ENCODE data around the gene PCGF5. TPM values are rescaled to one million over a fixed set of nuclear protein-coding genes. Genes with fewer than 3 reads are reported as not detected.

The PCGF5 gene
- total and polyA plus RNA-seq, 11 donors = 54.2 to 90.7 (median 85.6) TPM

DNA sequence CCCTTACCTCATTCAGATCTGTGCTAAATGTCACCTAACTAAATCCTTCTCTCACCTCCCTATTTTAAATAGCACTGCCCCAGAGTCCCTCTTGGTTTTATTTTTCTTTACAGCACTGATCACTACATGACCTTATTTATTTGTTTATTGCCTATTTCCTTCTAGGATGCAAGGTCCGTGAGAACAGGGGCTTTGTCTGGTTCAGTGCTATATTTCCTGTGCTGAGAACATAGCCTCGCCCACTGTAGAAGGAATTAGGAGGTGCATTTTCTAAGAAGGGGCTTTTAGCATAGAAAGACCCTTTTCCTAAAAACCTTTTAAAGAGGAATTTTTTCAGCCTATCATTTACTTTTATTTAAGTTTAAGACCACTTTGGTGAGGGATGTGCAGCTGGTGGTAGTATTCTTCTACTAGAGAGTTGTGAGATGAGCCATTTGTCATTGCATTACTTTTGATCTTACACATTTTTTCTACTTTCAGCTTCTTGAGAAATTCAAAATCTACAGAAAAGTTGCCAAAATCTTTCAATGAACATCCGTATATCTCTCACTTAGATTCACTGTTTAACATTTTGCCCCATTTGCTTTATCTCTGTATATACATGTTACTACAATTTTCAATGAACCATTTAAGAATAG, 13.5 kb upstream of the PCGF5 start:
- H3K27ac ChIP-seq = no peak overlapping the region
- peaks cover 0 to 59% (median 17%) of the 10 kb centered on the region in 12 donors for H3K4me1 ChIP-seq
- no peak for TF ChIP-seq POLR2A (IDR thresholded peaks at IDR 0.05)
- TF ChIP-seq, protein P1, sequence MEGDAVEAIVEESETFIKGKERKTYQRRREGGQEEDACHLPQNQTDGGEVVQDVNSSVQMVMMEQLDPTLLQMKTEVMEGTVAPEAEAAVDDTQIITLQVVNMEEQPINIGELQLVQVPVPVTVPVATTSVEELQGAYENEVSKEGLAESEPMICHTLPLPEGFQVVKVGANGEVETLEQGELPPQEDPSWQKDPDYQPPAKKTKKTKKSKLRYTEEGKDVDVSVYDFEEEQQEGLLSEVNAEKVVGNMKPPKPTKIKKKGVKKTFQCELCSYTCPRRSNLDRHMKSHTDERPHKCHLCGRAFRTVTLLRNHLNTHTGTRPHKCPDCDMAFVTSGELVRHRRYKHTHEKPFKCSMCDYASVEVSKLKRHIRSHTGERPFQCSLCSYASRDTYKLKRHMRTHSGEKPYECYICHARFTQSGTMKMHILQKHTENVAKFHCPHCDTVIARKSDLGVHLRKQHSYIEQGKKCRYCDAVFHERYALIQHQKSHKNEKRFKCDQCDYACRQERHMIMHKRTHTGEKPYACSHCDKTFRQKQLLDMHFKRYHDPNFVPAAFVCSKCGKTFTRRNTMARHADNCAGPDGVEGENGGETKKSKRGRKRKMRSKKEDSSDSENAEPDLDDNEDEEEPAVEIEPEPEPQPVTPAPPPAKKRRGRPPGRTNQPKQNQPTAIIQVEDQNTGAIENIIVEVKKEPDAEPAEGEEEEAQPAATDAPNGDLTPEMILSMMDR (IDR thresholded peaks at IDR 0.05) = no peak
- DNase-seq (no peak), ATAC-seq (peak in 1 of 4 donors; percentile 8)
- no peaks in the 10 kb centered on the region for H3K27me3 ChIP-seq
- 71 to 74% (median 74%) methylated on average over 3 of the region's 3 CpGs for WGBS, 4 donors
- no peaks in the 10 kb centered on the region for H3K9me3 ChIP-seq
- no peak overlapping the region for H3K4me3 ChIP-seq
- intact Hi-C loops (cut with DNase I) = no loop called here
- H3K36me3 ChIP-seq = no peaks in the 10 kb centered on the region

DNA sequence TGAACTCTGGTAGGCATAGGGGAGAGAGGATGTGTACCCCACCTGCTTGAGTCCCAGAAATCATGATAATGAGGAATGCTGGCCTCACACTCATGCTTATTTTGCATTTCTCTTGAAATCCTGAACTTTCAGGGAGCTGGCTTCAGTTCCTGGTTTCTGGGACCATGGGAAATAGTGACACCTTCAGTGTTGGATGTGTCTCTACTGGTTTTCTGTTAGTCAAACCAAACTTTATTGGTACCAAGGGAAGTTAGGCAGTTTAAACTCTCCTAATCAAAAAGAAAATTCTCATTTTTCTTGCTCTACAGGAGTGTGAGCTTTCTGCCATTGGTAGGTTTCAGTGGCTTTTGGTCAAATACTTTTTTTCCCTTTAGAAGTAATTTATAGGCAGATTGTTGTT, 11.8 kb upstream of the PCGF5 start:
- TF ChIP-seq, protein P1 (IDR thresholded peaks at IDR 0.05) = no peak
- no peak for TF ChIP-seq POLR2A (IDR thresholded peaks at IDR 0.05)
- H3K4me3 ChIP-seq = no peak overlapping the region
- no peaks in the 10 kb centered on the region for H3K36me3 ChIP-seq
- intact Hi-C loops (cut with DNase I) = no loop called here
- no peak for ATAC-seq
- H3K9me3 ChIP-seq = no peaks in the 10 kb centered on the region
- peaks cover 0 to 47% (median 12%) of the 10 kb centered on the region in 12 donors for H3K4me1 ChIP-seq
- no peak overlapping the region for H3K27ac ChIP-seq
- no peaks in the 10 kb centered on the region for H3K27me3 ChIP-seq
- DNase-seq = no peak

DNA sequence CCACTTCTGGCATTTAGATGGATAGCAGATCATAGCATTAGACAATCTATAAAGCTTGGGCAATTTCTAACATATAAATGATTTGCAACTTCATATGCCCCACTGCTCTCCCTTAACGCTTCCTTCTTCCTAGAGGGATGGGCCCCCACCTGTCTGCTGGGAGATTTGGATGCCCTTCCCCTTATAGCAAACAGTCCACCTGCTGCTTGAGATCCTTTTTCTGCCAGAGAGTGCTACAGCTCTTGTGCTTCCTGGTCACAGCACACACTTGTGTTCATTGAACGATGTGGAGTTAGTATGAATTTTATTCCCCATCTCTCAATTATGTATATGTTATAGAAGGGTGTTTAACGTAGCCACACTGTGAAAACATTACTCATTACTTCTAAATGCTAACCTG, 10.4 kb upstream of the PCGF5 start:
- H3K27ac ChIP-seq = no peak overlapping the region
- DNase-seq (no peak), ATAC-seq (no peak)
- TF ChIP-seq, protein P1 (IDR thresholded peaks at IDR 0.05) = no peak
- TF ChIP-seq POLR2A (IDR thresholded peaks at IDR 0.05) = no peak
- no peaks in the 10 kb centered on the region for H3K36me3 ChIP-seq
- no peaks in the 10 kb centered on the region for H3K9me3 ChIP-seq
- WGBS, 4 donors = 89 to 94% (median 92%) methylated on average over 3 of the region's 3 CpGs
- no peak overlapping the region for H3K4me3 ChIP-seq
- peaks cover 0 to 42% (median 12%) of the 10 kb centered on the region in 12 donors for H3K4me1 ChIP-seq
- H3K27me3 ChIP-seq = no peaks in the 10 kb centered on the region
- intact Hi-C loops (cut with DNase I) = loop anchor here in 1 of 10 donors (5.0 kb wide), 1 partner anchor 53 kb away; no protein-coding TSS in a partner anchor

DNA sequence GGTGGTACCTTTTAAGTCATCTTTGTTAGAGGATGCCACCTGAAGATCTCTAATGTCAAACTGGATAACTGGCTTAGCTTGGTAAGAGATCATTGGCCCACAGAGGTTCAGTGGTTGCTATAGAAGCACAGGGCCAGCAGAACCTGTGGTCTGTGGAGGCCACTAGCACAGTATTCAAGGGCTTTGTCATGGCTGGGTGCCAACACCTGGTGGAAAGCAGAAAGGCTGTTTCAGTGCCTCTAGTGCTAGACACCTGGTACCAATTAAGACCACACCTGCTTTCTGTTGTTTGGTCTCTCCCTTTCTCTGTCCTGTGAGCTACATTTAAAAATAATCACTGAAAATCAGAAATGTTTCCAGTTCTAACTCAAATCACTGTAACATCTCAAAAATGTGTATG, 10.0 kb upstream of the PCGF5 start:
- Histone ChIP-seq H3K9me3 (no peaks in the 10 kb centered on the region), H3K27ac (no peak overlapping the region), H3K4me1 (peaks cover 0 to 45% (median 14%) of the 10 kb centered on the region in 12 donors), H3K36me3 (no peaks in the 10 kb centered on the region), H3K27me3 (no peaks in the 10 kb centered on the region), H3K4me3 (no peak overlapping the region)
- no peak for ATAC-seq
- intact Hi-C loops (cut with DNase I) = loop anchor here in 1 of 10 donors (5.0 kb wide), 1 partner anchor 53 kb away; no protein-coding TSS in a partner anchor
- TF ChIP-seq POLR2A (IDR thresholded peaks at IDR 0.05) = no peak
- TF ChIP-seq, protein P1 (IDR thresholded peaks at IDR 0.05) = no peak
- DNase-seq = peak in 1 of 5 donors; percentile 52

All from heart left ventricle (tissue), 16 donors.